ENCODE data around the gene RSRC1. TPM values are rescaled to one million over a fixed set of nuclear protein-coding genes. Genes with fewer than 3 reads are reported as not detected.
"Not testable (repeated sequence)": the region's sequence is repeated elsewhere in the genome, so short reads cannot be mapped to it uniquely, and the experiment has no call there.

RSRC1 gene
- polyA plus RNA-seq, 1 experiment: 2.7 TPM

- DNase-seq (ENCODE audit: low read depth): no peak
- CTCF ChIA-PET: no interaction called here
- POLR2A ChIA-PET: no interaction called here
- Histone ChIP-seq H3K36me3 (ENCODE audit: control insufficient read depth, insufficient read depth, low read length) (no peaks in the 10 kb centered on the region), H3K4me3 (ENCODE audit: low read depth, low read length) (no peak overlapping the region), H3K27me3 (ENCODE audit: control insufficient read depth, insufficient read depth, low read length) (no peaks in the 10 kb centered on the region)
- no peak for TF ChIP-seq CTCF (IDR thresholded peaks at IDR 0.05; ENCODE audit: insufficient read depth, low read depth, low read length)
Observed at GRCh38 chr3:158505117-158505516, 395.2 kb downstream of the RSRC1 start.

- TF ChIP-seq CTCF (IDR thresholded peaks at IDR 0.05; ENCODE audit: insufficient read depth, low read depth, low read length): no peak
- Histone ChIP-seq H3K4me3 (ENCODE audit: low read depth, low read length) (no peak overlapping the region), H3K36me3 (ENCODE audit: control insufficient read depth, insufficient read depth, low read length) (no peaks in the 10 kb centered on the region), H3K27me3 (ENCODE audit: control insufficient read depth, insufficient read depth, low read length) (no peaks in the 10 kb centered on the region)
- POLR2A ChIA-PET: no interaction called here
- CTCF ChIA-PET: no interaction called here
- no peak for DNase-seq (ENCODE audit: low read depth)
Observed at GRCh38 chr3:158506456-158506855, 396.6 kb downstream of the RSRC1 start.

- no peak for DNase-seq (ENCODE audit: low read depth)
- H3K36me3 ChIP-seq (ENCODE audit: control insufficient read depth, insufficient read depth, low read length): no peaks in the 10 kb centered on the region
- H3K27me3 ChIP-seq (ENCODE audit: control insufficient read depth, insufficient read depth, low read length): no peaks in the 10 kb centered on the region
- no peak for TF ChIP-seq CTCF (IDR thresholded peaks at IDR 0.05; ENCODE audit: insufficient read depth, low read depth, low read length)
- POLR2A ChIA-PET: no interaction called here
- H3K4me3 ChIP-seq (ENCODE audit: low read depth, low read length): no peak overlapping the region
- CTCF ChIA-PET: no interaction called here
Observed at GRCh38 chr3:158508481-158508880, 398.6 kb downstream of the RSRC1 start.

GRCh38 chr3:158509891-158510290 is 400.0 kb downstream of the RSRC1 start:
- H3K36me3 ChIP-seq (ENCODE audit: control insufficient read depth, insufficient read depth, low read length): no peaks in the 10 kb centered on the region
- DNase-seq (ENCODE audit: low read depth): no peak
- TF ChIP-seq CTCF (IDR thresholded peaks at IDR 0.05; ENCODE audit: insufficient read depth, low read depth, low read length): no peak
- no peak overlapping the region for H3K4me3 ChIP-seq (ENCODE audit: low read depth, low read length)
- ChIA-PET POLR2A (no interaction called here), CTCF (no interaction called here)
- H3K27me3 ChIP-seq (ENCODE audit: control insufficient read depth, insufficient read depth, low read length): no peaks in the 10 kb centered on the region

GRCh38 chr3:158516729-158517128 is 406.8 kb downstream of the RSRC1 start:
- H3K27me3 ChIP-seq (ENCODE audit: control insufficient read depth, insufficient read depth, low read length); H3K36me3 ChIP-seq (ENCODE audit: control insufficient read depth, insufficient read depth, low read length); POLR2A ChIA-PET; DNase-seq (ENCODE audit: low read depth); H3K4me3 ChIP-seq (ENCODE audit: low read depth, low read length): not testable (repeated sequence)
- CTCF ChIA-PET: interaction anchor here (1.1 kb wide), 1 partner anchor 910 kb away, joined by 3 read pairs; no protein-coding TSS in a partner anchor

- CTCF ChIA-PET: no interaction called here
Observed at GRCh38 chr3:158519776-158520175, 409.9 kb downstream of the RSRC1 start.

More at GRCh38 chr3:158519776-158520175, 409.9 kb downstream of the RSRC1 start:
- H3K36me3 ChIP-seq (ENCODE audit: control insufficient read depth, insufficient read depth, low read length): no peaks in the 10 kb centered on the region
- POLR2A ChIA-PET: no interaction called here
- no peak for TF ChIP-seq CTCF (IDR thresholded peaks at IDR 0.05; ENCODE audit: insufficient read depth, low read depth, low read length)
- no peak for DNase-seq (ENCODE audit: low read depth)
- H3K4me3 ChIP-seq (ENCODE audit: low read depth, low read length): no peak overlapping the region
- no peaks in the 10 kb centered on the region for H3K27me3 ChIP-seq (ENCODE audit: control insufficient read depth, insufficient read depth, low read length)
